ENCODE data around the gene FMNL2. TPM values are rescaled to one million over a fixed set of nuclear protein-coding genes. Genes with fewer than 3 reads are reported as not detected.

Gene FMNL2
- total RNA-seq, 1 experiment from 2014 or later = 43.1 TPM

DNA sequence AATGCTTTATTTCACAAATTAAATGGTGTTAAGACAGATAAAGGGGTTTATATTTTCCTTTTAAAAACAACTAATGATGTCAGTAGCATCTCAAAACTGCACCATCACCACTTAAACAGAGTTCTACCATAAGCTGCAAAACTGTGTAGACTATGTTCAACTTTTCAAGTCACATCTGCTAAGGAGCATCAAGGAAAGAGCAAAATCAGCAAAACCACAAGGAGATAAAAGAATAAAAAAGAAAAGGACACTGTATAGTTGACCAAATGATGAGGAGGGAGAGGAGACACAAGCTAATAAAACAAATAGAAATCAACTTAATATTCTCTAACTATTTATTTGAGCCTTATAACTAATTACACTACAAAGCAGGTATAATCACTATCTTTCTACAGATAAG lies 348.4 kb downstream of the FMNL2 start:
- Histone ChIP-seq H3K4me3 (ENCODE audit: low read depth, low read length, poor library complexity, severe bottlenecking) (no peak overlapping the region), H3K27ac (ENCODE audit: low read depth, low read length, poor library complexity, severe bottlenecking) (no peak overlapping the region), H3K4me1 (ENCODE audit: insufficient read depth, low read length, poor library complexity, severe bottlenecking) (no peaks in the 10 kb centered on the region), H3K27me3 (replicated peaks; ENCODE audit: insufficient read depth, low read depth, low read length, poor library complexity) (no peaks in the 10 kb centered on the region), H3K9me3 (ENCODE audit: low read depth, low read length, poor library complexity, severe bottlenecking) (no peaks in the 10 kb centered on the region), H3K36me3 (ENCODE audit: insufficient read depth, low read length, poor library complexity, severe bottlenecking) (peaks cover 30% of the 10 kb centered on the region)
- DNase-seq (ENCODE audit: low spot score) = no peak
- ChIA-PET POLR2A (ENCODE audit: low non-redundant PET) (no interaction called here), CTCF (no interaction called here)
- TF ChIP-seq CTCF (conservative IDR thresholded peaks at IDR 0.05; ENCODE audit: low read depth, low read length) (no peak), EZH2 (IDR thresholded peaks at IDR 0.05; ENCODE audit: borderline replicate concordance, low read depth, low read length, poor library complexity, severe bottlenecking) (no peak)
- BruUV-seq (replicated peaks) = no TSS peak
- intact Hi-C loops (cut with micrococcal nuclease; ENCODE audit: unreplicated experiment) = no loop called here

GRCh38 chr2:152686321-152686720 lies 351.3 kb downstream of the FMNL2 start:
- H3K36me3 ChIP-seq (ENCODE audit: insufficient read depth, low read length, poor library complexity, severe bottlenecking) = peaks cover 7% of the 10 kb centered on the region
- DNase-seq (ENCODE audit: low spot score) = no peak
- H3K4me1 ChIP-seq (ENCODE audit: insufficient read depth, low read length, poor library complexity, severe bottlenecking) = no peaks in the 10 kb centered on the region
- H3K9me3 ChIP-seq (ENCODE audit: low read depth, low read length, poor library complexity, severe bottlenecking) = no peaks in the 10 kb centered on the region
- H3K4me3 ChIP-seq (ENCODE audit: low read depth, low read length, poor library complexity, severe bottlenecking) = no peak overlapping the region
- ChIA-PET POLR2A (ENCODE audit: low non-redundant PET) (no interaction called here), CTCF (no interaction called here)
- intact Hi-C loops (cut with micrococcal nuclease; ENCODE audit: unreplicated experiment) = no loop called here
- TF ChIP-seq EZH2 (IDR thresholded peaks at IDR 0.05; ENCODE audit: borderline replicate concordance, low read depth, low read length, poor library complexity, severe bottlenecking) (no peak), CTCF (conservative IDR thresholded peaks at IDR 0.05; ENCODE audit: low read depth, low read length) (no peak)
- H3K27ac ChIP-seq (ENCODE audit: low read depth, low read length, poor library complexity, severe bottlenecking) = no peak overlapping the region
- BruUV-seq (replicated peaks) = no TSS peak
- no peaks in the 10 kb centered on the region for H3K27me3 ChIP-seq (replicated peaks; ENCODE audit: insufficient read depth, low read depth, low read length, poor library complexity)

DNA sequence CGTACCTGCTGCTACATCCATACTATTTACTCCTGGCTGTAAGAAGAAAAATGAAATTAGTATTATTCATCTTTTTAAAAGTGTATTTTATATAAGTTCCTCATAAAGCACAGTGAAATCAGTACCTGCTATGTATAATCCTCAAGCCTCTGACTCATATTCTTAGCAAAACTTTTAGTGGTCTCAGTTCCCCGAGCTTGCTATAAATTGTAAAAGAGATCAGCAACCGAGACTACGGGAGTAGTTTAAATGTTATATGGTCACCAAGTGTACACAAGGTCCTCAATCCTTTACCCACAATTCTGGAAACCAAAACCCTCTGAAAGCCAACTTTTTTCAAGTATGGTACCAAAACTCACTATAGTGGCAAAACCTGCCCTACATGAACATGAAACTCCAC lies 358.1 kb downstream of the FMNL2 start:
- H3K4me1 ChIP-seq (ENCODE audit: insufficient read depth, low read length, poor library complexity, severe bottlenecking) = peaks cover 6% of the 10 kb centered on the region
- CTCF ChIA-PET = interaction anchor here (0.6 kb wide), 1 partner anchor 24 kb away, joined by 4 read pairs; the partner anchor contains the start of gene PRPF40A
- BruUV-seq (replicated peaks) = no TSS peak
- no peaks in the 10 kb centered on the region for H3K27me3 ChIP-seq (replicated peaks; ENCODE audit: insufficient read depth, low read depth, low read length, poor library complexity)
- no peak for DNase-seq (ENCODE audit: low spot score)
- no peak overlapping the region for H3K4me3 ChIP-seq (ENCODE audit: low read depth, low read length, poor library complexity, severe bottlenecking)
- peaks cover 29% of the 10 kb centered on the region for H3K36me3 ChIP-seq (ENCODE audit: insufficient read depth, low read length, poor library complexity, severe bottlenecking)
- TF ChIP-seq EZH2 (IDR thresholded peaks at IDR 0.05; ENCODE audit: borderline replicate concordance, low read depth, low read length, poor library complexity, severe bottlenecking) (no peak), CTCF (conservative IDR thresholded peaks at IDR 0.05; ENCODE audit: low read depth, low read length) (no peak)
- H3K9me3 ChIP-seq (ENCODE audit: low read depth, low read length, poor library complexity, severe bottlenecking) = no peaks in the 10 kb centered on the region
- POLR2A ChIA-PET (ENCODE audit: low non-redundant PET) = no interaction called here
- intact Hi-C loops (cut with micrococcal nuclease; ENCODE audit: unreplicated experiment) = no loop called here
- H3K27ac ChIP-seq (ENCODE audit: low read depth, low read length, poor library complexity, severe bottlenecking) = no peak overlapping the region

Measured in A673 (cell line).